Measurements from ENCODE around the gene WFDC1.

The WFDC1 gene

DNA sequence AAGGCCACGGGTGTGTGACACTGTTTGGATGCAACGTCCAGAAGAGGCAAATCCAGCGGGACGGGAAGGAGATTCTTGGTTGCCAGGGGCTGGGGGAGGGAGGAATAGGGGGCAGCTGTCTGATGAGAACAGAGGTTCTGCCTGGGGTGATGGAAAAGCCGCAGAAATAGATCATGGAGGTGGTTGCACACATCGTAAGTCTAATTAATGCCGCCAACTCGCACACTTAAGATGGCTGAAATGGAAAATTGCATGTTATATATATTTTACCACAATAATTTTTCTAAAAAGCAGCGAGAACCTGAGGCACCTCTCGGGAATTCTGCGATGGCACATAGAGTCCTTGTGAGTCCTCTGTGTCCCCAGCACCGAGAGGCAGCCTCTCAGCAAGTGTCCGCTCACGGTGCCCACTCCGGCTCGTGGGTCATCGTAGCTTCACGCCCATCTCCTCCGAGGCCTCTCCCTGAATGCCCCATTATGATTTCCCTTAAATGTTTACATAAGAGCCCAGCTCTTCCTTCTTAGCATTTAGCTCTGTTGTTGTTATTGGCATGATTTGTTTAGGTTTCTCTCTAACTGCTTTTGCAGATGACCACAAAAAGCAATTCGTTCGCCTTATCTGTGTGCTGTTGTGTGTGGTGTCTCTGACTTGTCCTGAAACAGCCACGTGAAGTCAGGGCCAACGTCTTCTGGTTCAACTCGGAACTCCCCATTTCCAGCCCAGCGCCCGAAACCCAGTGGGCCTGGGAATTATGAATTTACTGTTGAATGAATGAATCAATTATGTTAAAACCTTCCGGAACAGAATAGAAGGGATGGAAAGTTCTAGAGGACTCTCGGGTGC lies 7.7 kb downstream of the WFDC1 start:
- no peak for DNase-seq (ENCODE audit: low read depth in 2 of 2)

DNA sequence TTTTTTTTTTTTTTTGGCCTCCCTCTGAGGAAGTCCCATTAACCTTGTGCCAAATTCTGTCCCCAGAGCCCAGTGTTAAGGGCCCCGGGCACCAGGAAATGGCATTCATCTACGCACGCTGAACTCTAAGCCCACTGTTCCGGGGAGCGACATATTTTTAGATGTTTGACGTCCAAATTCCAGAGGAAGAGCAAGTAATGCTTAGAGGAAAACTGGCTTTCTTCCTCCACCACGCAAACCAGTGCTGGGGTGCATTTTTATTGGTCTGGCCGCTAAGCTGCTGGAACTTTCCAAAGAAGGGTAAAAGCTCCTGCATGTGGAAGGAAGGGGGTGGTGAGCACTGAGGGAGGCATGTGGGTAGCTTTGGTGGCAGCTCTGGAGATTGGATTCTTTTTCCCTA lies 8.3 kb downstream of the WFDC1 start:
- peak; percentile 29 to 45 for DNase-seq (ENCODE audit: low read depth in 2 of 2)

DNA sequence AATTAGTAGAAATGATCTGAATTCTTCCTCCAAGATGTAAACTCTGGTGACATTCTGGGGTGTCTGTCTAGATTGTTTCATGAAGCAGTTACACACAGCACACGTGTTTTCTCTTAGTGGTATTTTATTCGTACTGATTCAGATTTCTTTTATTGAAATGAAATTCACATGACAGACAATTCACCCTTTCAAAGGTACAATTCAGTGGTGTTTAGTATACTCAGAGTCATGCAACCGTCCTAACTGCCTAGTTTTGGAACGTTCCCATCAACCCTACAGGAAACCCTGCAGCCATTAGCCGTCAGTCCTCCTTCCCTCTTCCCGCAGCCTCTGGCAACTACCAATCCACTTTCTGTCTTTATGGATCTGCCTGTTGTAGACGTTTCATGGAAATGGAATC lies 8.8 kb downstream of the WFDC1 start:
- DNase-seq (ENCODE audit: low read depth in 2 of 2), result peak in 1 of 2 experiments; percentile 8

DNA sequence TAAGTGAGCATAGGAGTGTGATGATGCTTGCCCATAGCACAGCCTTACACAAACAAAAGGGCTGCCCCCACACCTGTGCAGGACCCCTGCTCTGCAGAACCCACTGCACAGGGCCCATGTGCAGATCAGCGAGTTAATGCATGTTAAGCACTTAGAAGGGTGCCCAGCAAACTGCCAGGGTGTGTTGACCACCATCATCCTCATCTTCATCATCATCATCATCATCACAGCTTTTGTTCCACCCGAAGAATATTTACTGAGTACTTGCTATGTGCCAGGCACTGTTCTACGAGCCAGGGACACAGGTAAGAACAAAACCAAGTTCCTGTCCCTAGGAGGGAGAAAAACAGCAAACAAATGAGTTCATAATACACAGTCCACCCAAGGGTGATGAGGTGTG lies 11.9 kb downstream of the WFDC1 start:
- no peak for DNase-seq (ENCODE audit: low read depth in 2 of 2)

DNA sequence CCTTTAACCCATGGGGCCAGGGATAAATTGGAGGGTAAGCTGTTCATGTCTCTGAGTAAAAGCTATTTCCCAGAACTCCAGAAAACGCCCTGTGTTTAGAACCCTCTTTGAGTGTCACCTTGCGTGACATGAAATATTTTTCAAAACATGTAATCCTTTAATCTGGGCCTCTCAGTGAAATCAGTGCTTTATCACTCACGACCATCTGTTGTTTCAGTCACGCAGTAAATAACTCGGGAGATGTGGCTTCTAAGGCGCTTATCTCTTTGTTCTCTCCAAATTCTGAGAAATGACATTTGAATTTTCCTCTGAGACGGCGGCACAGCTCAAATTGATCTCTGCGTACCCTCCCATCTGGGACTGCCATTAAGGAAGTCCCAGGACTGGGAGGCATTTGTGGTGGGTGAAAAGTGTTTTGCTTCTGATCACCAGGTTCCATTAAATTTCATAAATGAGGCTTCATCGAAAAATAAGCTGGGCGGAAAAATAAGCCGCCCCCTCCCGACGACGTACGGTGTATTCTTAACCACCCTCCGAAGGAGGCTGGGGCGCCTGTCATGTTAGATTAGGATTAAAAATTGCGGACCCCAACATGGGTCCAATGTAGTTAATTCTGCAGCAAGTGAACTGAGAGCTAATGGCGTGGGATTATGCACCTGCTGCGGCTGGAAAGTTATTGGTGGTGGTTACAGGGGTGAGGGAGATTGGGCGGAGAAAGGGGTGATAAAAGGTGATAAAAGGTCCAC lies 12.7 kb downstream of the WFDC1 start:
- no peak for DNase-seq (ENCODE audit: low read depth in 2 of 2)

DNA sequence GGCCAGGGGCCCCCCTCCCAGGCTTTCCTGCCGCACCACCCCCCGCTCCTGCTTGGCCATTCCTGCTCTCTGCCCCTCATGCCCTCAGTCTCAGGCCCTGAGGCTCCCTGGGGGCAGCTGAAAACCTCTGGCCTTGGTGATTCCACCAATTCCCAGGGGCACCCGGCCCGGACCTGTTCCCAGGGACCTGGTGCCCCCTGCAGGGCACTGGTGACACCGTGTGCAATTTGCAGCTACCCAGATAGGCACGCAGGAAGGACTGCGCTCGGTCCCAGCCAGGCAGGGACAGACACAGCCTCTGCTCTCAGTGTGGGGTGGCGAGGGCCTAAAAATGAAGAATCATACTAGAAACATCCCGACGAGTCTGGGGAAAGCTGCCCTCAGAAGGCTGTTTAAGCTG lies 13.4 kb downstream of the WFDC1 start:
- no peak for DNase-seq (ENCODE audit: low read depth in 2 of 2)

DNA sequence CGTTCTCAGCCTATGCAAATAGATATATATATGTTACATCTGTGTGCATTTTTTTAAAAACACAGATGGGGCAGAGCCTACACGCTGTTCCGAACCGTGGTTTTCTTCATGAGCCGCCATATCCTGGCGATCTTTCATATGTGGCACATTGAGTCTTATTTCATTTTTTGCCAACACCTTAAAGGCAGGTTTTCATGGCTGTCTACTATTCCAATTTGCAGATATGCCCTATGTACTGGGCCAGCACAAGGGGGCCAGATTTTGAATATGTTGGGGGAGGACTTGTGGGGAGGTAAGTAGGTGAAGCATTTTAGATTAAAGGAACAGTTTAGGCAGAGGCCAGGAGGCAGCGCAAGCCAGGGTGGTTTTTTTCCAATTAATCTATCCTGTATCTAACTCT lies 16.0 kb downstream of the WFDC1 start:
- no peak for DNase-seq (ENCODE audit: low read depth in 2 of 2)

DNA sequence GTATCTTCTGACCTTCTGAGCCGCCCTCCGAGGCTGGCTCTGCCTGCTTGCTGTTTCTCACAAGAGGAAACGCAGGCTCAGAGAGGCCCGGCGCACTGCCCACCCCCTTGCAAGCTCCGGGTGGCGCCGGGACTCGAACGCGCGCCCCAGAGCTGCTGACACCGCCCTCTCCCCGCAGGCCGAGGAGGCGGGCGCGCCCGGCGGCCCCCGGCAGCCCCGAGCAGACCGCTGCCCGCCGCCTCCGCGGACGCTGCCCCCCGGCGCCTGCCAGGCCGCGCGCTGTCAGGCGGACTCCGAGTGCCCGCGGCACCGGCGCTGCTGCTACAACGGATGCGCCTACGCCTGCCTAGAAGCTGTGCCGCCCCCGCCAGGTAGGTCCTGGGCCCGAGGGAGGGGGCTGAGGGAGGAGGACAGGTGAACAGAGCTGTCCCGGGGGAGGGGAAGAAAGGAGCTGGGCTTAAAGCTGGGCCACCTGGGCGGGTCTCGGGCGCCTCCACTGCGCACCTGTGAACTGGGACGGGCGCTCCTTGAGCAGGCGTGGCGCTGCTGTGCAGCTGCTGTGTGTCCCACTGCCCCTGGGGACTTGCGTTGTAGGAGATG lies 18.2 kb downstream of the WFDC1 start:
- no peak for DNase-seq (ENCODE audit: low read depth in 2 of 2)

DNA sequence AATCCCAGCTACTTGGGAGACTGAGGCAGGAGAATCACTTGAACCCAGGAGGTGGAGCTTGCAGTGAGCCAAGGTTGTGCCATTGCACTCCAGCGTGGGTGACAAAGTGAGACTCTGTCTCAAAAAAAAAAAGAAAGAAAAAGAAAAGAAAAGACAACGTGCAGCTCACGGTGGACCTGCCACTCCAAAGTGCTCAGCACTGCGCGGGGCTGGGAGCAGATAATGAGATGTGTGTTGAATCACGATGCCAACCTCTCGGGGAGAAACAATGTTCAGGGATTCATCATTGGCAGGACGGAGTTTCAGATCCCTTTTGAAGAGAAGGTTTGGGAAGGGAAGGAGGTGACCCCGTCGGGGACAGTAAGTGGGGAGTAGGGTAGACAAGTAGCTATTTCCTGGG lies 19.2 kb downstream of the WFDC1 start:
- no peak for DNase-seq (ENCODE audit: low read depth in 2 of 2)

DNA sequence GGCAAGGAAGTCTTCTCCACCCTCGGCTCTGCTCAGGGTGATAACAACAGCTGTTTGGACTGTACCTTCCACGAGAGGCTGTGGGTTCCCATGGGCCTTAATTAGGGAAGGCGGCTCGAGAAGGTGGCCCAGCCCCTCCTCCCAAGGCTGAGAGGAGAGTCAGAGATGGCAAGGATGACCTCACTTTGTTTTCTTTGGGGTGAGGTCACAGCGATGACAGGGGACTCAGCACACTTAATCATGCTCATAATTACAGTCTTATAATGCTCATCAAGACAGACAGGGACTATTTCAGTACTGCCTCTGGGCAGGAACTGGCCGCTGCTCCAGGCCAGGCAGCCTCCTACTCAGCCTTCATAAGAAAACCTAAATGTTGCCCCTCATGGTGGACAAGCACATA lies 19.7 kb downstream of the WFDC1 start:
- no peak for DNase-seq (ENCODE audit: low read depth in 2 of 2)

DNA sequence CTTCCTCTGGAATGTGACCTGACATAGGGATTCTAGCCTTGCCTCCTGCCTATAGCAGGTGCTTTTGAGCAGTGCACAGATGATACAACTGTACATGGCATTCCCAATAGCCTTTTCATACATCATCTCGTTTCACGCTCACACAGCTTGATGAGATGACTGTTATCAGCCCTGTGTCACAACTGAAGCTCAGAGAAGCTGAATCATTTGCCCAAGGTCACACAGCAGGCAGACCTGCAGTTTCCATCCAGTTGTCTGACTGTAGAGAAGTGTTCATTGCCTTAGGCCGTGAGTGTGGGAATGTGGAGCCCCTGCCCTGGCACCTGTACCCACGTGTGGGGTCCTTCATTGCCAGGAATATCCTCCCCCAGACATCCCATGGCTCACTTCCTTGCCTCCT lies 20.1 kb downstream of the WFDC1 start:
- DNase-seq (ENCODE audit: low read depth in 2 of 2), result no peak

DNA sequence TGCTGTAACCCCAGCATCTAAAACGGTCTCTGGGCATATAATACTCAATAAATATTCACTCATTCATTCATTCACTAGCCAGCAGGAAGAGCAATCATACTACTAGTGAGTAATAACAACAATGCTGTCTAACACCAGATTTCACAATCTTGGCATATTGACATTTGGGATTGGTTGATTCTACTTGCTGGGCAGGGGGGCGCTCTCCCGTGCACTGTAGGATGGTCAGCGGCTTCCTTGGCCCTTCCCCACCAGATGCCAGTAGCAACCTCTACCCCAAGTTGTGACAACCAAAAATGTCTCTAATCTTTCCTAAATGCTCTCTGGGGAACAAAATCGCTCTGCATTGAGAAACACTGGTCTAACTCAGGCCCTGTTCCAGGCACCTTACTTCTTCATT lies 20.7 kb downstream of the WFDC1 start:
- DNase-seq (ENCODE audit: low read depth in 2 of 2), result no peak

DNA sequence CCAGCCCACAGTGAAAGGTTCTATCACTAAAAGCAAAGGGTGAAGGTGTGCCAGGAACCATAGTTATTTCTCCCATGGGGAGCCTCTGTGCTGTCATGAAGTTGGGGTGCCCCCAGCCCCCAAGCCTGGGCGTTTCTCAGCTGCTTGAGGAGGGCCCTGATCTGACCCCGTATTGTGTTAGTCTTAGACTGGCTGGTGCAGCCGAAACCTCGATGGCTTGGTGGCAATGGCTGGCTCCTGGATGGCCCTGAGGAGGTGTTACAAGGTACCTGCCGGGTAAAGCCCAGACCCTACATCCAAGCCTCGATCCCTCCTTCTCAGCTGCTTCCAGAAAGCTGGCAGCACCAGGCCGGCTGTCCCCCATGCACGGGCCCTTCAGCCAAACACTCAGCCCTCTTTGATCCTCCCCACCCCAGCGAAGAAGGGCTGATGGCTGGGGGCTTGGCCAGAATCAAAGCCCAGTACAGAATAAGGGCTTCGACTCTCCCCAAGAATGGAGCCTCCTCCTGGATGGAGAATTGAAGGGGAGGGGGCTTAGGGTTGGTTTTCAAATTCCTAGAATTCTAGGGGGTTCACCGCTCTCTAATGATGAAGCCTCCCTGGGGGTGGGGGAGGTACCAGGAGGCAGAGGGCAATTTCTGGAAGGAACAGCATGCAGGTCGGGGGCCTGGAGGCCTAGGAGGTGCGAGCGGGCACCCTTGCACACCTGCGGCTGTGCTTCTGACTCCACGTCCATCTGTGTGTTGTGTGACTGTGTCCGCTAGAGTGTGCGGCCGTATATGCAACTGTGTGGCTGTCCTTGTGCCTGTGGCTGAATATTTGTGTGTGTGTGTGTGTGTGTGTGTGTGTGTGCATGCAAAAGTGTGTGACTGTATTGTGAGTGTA lies 23.7 kb downstream of the WFDC1 start:
- no peak for DNase-seq (ENCODE audit: low read depth in 2 of 2)

DNA sequence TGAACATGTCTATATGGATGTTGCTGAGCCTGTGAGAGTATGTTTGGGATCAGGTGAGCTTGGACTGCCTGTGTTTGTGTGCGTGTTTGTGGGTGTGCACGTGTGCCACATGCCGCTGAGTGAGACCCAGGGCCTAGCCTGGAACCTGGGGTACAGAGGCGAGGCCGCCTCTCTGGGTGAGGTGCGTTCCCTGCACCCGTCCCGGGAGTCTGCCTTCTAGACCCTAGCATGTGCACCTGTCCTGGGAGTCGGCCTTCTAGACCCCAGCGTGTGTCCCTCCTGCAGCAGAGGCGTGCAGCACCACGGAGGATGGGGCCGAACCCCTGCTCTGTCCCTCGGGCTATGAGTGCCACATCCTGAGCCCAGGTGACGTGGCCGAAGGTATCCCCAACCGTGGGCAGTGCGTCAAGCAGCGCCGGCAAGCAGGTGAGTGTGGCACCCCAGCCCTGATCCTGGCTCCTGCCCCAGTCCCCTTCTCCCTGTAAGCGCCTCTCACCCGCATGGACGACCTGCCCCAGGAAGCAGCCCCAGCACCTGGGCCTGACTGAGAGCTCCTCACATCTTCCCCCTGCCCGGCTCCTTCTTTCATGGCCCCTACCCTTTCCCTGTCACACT lies 24.6 kb downstream of the WFDC1 start:
- DNase-seq (ENCODE audit: low read depth in 2 of 2), result no peak

DNA sequence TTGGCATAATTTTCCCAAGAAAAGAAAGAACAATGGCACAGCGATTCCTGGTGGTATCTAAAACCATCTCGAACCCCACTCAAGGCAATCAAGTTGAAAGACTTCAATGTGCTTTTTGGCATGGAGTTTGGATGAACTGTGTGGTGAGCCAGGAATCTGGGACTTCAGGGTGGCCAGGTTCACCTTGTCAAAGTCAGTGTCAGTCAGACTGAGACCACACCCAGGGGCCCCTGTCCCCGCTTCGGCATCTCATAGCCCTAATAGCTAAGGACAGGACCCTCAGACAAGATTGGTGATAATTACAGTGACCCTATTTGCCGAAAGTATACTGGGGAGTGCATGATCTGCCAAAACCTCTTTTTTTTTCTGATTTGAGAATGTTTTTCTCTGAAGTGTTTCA lies 25.8 kb downstream of the WFDC1 start:
- DNase-seq (ENCODE audit: low read depth in 2 of 2), result no peak

DNA sequence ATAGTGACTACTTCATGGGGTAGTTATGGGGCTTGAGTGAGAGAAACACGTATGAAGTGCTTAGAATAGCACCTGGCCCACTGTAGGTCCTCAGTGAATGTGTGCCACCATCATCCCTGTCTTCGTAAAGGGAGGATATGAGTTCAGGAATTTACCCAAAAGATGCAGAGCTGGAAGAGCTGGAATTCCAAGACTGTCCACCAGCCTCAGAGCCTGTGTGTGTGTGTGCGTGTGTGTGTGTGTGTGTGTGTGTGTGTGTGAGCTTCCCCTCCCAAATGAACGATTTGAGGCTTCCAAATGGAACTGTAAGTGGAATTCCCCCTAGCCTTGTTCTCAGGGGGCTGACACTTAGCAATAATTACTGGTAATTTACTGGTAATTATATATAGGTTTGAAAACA lies 27.3 kb downstream of the WFDC1 start:
- no peak for DNase-seq (ENCODE audit: low read depth in 2 of 2)

DNA sequence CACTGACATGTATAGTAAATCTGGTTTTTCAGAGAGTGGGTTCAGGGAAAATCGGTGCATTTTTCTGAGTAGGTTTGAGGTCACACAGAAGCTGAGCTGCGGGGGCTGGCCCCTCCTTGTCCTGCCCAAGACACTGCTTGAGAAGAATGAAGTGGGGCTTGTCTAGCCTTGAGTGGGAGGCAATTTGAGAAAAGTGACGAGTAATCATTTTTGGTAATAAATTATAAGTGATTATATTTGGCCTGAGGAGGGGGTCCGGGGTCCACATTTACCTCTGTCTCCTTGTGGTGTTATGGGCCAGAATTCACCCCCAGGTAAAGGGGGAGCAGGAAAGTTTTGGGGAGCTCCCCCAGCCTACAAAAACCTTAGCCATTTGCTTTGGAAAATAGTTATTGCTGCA lies 28.1 kb downstream of the WFDC1 start:
- no peak for DNase-seq (ENCODE audit: low read depth in 2 of 2)

DNA sequence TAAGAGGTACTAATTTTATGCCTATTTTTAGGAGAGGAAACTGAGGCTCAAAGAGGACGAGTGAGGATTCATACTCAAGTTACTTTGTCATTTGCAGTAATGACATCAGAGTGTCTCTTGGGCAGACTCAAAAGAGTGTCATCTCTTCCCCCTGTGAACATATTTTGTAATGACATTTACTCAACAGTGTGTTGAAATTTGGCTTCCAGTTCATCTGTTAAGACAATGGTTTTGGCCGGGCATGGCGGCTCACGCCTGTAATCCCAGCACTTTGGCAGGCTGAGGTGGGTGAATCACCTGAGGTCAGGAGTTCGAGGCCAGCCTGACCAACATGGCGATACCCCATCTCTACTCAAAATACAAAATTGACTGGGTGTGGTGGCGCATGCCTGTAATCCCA lies 28.9 kb downstream of the WFDC1 start:
- DNase-seq (ENCODE audit: low read depth in 2 of 2), result no peak

DNA sequence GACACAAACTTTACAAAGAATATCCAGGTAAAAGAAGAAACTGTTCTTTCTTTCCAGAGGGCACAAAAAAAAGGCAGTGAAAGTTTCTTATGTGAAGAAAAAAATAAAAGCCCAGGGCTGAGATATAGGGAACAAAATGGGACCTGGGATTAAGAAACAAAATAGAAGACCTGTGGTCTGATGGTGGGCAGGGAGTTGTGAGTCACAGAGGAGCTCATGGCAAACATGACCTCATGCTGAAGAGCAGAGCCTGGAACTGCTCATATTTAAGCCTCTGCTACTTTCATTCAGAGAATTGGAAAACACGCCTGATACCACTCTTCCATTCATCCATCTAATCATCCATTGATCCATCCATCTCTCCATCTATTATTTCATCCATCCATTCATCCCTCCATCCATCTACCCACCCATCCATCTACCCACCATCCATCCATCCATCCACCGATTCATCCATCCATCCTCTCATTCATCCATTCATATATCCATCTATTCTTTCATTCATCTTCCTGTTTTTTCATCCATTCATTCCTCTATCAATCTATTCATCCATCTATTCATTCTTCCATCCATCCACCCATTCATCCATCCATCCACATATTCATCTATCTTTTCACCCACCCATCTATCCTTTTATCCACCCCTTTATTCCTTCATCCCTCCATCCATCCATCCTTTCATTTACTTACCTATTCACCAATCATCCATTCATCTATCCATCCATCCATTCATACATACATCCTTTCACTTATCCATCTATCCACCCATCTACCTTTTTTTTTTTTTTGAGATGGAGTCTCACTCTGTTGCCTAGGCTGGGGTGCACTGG lies 30.0 kb downstream of the WFDC1 start:
- DNase-seq (ENCODE audit: low read depth in 2 of 2), result no peak

DNA sequence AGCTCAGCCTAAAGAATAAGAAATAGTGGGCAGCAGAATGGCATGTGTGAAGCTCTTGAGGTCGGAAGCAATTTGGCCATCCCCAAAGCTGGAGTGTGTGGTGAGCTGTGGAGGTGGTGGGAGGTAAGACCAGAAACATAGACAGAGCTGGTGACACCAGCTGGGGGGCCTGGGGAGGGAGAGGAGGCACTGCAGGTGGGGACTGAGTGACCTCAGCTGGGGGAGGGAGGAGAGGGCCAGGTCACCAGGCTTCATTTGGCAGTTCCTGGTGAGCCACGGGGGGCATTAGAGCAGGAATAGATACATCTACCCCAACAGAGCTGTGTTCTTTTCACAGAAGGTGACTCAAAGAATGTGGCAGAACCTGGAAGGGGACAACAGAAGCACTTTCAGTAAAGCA lies 31.9 kb downstream of the WFDC1 start:
- no peak for DNase-seq (ENCODE audit: low read depth in 2 of 2)
